Suppressor macrophage treated with lipopolysaccharide for 4 hours (primary cell): ENCODE data around the gene NTN1.
A peak's percentile ranks its signal among the peaks of the same experiment; 100 is the strongest.
"Not testable (repeated sequence)": the region's sequence is repeated elsewhere in the genome, so short reads cannot be mapped to it uniquely, and the experiment has no call there.

ENCODE experiments used
- DNase-seq: peaks from one replicate; pipeline ENCODE4 v3.0.0-alpha.2; 2020

The NTN1 gene

DNA sequence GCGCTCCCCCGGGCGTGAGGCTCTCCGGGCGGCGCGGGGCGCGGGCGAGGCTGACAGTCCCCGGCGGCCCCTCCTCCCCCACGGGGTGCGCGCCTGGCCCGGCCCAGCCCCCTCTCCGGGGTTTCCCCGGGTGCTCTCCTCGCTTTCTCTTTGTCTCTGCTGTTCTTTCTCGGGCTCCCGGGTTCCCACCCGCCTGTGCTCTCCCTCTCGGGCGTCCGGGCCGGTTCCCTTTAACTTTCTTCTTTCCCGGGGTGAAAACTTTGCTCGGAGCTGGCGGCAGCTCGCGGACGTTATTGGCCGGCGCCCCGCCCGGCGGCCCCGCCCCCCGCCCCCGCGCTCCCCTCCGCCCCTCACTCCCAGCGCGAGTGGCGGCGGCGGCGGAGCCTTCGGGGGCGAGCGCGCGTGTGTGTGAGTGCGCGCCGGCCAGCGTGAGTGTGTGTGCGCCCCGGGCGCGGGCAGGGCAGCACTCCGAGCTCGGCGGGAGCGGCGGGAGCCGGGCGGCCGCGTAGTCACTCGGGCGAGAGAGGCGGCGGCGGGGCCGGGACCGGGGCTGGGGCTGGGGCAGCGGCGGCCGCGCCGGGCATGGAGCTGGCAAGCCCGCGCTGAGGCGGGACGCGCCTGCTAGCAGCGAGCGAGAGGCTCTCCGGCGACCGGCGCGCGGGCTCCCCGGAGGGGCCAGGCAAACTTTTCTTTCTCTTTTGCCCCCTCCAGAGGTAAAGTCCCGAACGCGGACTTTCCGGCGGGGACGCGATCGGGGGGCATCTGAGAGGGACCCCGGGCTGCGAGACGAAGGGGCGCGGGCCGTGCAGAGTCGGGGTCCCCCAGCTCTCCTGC lies at the start of gene NTN1:
TSS of gene NTN1 (plus strand) at position 353 of the 834 bp plus-strand sequence. CDS start 864 bp downstream, outside the sequence.
- DNase-seq = peak; percentile 57

DNA sequence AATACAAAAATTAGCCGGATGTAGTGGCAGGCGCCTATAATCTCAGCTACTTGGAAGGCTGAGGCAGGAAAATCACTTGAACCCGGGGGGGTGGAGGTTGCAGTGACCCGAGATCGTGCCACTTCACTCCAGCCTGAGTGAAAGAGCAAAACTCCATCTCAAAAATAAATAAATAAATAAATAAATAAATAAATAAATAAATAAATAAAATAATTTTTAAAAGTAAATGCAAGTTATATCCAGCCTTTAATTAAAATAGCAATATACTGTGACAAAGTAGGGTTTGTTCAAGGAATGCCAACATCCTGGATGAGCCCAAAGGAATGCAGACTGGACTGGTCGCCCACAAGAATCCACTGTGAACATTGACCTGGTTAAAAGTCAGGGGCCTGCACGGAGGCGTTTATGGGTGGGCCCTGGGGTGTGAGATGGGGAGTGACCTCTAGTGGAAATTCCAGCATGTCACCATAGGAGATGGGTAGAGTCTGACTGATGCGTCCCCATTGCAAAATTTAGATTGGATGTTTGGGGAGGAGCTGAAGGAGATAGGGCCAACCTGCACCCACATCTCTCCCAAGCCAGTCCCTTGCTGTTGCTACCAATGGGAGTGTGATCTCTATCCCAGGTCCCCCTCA lies 46.1 kb upstream of the NTN1 start:
- DNase-seq = peak; percentile 64

DNA sequence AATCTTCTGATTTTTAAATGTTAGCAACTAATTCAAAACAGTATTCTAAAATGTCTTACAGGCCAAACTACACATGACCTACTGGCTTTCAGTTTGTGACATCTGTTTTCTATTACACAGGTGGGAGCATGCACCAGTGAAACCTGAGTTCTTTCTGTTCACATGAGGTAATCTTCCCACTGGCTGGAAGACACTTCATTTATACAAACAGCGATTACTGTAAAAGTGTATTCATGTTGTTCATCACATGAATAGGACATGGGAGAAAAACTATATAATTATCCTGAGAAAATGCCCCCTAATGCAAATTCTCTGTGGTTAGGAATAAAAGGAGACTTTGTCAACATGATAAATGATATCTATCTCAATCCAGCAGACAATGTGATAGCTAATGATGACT lies 44.7 kb upstream of the NTN1 start:
- DNase-seq = no peak

DNA sequence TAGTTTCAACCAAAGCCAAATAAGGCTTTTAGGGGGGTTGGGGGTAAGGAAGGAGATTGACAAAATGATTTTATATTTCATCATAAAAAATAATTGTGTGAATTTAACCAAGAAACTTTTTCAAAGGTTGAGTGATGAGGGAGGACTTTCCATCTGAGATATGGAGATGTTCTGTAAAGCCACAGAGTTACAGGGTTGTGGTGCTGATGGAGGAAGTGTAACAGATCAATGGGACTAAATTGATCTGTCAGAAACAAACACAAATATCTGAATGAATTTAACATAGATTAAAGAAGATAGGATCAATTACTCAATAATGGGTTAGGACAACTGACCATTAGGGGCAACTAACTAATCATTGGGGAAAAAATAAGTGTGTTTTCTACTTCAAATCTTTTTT lies 41.6 kb upstream of the NTN1 start:
- DNase-seq = no peak

DNA sequence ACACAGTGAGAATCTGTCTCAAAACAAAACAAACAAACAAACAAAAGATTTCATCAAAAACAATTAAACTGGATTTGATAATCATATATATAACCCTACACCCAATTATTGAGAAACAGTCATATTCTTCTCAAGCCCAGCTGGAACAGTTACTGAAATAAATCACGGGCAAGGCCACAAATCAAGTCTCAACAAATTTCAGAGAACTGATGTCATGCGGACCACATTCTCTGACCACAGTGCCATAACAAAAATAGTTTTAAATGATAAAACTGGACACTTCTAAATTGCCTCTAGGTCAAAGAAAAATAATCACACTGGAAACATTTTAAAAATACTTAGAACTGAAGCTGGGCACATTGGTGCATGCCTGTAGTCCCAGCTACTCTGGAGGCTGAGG lies 39.9 kb upstream of the NTN1 start:
- DNase-seq = no peak

DNA sequence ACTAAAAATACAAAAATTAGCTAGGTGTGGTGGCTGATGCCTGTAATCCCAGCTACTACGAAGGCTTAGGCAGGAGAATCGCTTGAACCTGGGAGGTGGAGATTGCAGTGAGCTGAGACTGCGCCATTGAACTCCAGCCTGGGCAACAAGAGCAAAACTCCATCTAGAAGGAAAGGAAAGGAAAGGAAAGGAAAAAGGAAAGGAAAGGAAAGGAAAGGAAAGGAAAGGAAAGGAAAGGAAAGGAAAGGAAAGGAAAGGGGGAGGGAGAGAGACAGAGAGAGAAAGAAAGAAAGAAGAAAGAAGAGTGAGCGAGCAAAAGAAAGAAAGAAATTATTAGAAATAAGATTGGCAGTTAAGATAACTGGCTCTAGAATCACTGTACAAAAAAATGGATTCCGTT lies 37.1 kb upstream of the NTN1 start:
- not testable (repeated sequence) for DNase-seq

DNA sequence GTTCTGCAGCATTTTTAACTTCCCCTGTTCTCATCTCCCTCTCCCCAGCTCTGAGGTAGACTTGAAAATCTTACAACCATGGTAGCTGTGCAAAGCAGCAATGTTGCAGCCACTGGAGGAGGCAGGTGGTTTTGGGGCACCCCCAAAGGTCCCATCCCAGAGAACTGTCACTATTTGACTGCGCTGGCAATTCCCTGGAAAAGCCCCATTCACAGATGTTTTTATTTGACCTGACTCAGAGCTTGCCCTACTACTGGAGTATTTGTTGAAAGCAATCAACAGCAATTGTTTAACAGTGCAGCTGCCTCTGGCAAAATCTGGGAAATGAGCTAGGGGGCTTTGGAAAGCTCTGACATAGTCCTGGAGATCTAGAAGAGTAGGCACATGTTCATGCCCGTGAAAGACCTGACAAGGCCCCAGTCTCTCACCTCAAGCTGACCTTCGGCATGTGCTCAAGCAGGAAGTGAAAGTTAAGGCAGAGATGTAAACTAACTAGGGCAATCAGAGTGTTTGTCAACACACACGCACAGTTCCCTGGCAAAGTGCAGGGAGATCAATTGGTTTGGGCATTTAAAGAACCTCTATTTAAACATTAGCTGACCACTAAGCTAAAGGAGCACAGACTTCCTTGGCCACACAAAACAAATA lies 36.1 kb upstream of the NTN1 start:
- peak; percentile 56 for DNase-seq

DNA sequence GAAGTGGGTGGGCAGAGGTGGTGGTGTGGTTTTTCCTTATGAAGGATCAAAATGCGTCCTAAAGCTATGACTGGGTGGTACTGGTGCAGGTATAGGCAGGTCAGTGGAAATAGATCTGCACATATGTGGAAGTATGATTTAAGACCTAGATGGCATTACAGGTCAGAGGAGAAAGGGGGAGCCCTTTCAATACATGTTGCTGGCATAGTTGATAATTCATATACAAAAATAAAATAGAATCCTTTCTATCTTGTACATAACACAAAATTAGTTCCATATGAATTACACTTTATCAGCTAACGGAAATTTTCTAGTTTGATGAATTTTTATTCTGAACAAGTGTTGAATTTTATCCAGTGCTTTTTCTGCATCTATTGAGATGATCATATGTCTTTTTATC lies 35.0 kb upstream of the NTN1 start:
- no peak for DNase-seq

DNA sequence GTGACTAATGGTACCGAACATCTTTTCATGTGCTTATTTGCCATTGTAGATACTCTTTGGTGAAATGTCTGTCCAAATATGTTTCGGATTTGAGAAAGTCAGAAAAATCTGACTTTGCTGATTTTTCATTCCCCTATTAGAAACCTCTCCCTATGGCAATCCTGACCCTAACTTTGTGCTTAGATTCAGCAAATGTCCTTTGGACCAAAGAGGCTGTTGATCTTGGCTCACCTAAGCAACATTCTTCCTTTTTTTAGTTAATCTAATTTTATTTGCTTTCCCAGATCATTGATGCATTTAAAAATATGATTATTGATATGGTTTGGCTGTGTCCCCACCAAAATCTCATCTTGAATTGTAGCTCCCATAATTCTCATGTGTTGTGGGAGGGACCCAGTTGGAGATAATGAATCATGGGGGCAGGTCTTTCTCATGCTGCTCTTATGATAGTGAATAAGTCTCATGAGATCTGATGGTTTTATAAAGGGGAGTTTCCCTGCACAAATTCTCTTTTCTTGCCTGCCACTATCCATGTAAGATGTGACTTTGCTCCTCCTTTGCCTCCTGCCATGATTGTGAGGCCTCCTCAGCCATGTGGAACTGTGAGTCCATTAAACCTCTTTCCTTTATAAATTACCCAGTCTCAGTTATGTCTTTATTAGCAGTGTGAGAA lies 32.9 kb upstream of the NTN1 start:
- peak; percentile 40 for DNase-seq

DNA sequence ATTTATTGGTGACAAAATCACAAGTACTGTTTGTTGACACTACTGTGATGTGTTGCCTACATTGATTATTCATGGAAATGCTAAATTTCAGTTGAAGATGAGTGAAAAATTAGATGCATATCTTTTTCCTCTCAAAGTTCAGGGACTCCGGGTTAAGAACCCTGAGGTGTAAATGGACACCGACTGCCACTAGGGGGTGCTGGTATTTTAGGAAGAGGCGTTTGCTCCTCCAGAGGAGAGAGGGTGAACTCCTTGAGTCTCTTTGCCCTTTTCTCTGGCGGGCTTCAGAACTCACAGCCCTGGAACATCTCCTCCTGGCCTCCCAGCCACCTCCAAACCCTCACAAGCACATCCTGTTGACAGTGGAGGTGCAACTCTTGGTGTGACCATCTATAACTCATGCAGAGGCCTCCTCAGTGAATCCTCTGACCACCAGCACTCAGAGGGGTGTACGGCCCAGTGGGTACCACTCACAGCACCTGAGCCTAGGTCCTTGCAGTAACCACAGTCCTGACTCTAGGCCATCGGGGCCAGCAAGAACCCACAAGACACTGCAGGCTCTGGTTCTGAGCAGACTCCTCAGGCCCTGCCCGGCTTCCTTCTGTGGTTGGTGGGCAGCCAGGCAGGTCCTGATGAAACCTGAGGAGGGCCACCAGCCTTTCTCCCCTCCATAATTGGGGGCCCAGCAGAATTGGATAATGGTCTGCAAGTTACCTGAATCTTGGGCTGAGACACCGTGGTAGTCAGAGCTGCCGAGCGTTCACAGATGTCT lies 29.6 kb upstream of the NTN1 start:
- DNase-seq = peak; percentile 86

DNA sequence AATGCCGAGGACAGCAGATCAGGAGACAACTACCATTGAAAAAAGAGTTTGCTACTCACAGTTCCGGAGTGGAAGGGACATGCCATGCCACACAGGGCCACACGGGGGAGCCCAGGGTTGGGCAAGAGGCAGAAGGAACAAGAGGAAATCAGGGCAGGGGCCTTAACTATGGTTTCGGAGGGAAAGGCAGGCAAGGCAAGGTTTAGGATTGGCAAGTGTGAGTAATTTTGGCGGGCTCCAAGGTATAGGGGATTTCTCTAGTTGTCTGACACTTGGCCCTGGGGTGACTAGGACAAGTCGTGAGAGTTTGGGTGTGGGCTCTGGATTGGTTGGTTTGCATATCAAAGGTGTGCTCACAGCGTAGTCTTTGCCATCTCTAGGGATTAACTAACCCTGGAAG lies 27.0 kb upstream of the NTN1 start:
- peak; percentile 71 for DNase-seq

DNA sequence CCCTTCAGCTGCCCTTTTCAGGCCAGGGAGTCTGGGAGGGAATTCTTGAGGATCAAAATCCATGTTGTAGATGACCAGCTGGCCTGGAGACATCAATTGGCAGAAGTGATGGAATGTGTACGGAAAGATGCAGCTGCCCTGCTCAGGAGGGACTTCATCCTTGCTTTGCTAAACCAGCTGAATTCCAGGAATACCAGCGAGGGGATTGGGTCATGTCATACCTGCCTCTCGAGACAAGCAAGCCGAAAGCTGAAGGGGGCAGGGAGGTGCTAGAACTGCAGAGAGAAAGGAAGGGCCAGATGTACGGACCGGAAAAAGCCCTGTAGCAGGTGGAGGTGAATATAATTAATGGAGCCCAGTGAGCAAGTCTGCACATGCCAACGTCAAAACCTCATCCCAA lies 25.6 kb upstream of the NTN1 start:
- DNase-seq = no peak

DNA sequence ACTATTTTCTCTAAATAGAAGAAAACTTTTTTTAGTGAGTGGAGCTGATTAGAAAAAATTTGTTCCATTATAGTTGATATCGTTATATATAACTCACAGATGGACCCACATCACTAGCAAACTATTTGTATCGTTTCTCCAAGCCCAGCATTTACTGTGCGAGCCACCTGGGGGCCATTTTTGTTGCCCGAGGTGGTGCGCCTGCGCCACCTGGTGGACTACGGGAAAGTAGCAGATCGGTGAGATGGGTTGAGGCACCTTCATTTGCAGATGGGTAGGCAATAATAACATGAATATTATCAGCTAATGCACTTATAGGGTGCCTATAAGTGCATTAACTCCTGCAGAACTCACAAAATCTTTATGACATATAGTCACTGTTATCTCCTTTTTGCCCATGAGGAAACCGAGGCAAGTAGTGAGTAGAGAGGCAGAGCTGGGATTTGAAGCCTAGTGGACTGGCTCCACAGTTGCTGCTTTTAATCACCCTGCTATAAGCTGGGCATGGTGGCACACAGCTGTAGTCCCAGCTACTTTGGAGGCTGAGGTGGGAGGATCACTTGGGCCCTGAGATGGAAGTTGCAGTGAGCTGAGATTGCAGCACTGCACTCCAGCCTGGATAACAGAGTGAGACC lies 23.2 kb upstream of the NTN1 start:
- DNase-seq = peak; percentile 84

DNA sequence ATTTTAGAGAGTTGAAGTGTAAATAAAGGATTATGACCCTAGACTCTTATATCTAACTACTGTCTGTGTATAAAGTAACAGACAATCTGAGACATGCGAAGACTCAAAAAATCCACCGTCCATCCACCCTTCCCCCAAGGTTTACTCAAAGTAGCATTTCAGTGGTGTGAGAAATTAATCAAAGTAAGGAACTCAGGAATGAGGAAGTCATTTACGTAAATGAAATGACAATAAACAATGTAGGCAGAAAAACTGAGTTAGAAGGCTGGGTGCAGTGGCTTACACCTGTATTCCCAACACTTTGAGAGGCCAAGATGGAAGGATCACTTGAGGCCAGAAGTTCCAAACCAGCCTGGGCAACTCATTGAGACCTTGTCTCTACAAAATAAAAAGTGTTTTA lies 19.8 kb upstream of the NTN1 start:
- DNase-seq = no peak

DNA sequence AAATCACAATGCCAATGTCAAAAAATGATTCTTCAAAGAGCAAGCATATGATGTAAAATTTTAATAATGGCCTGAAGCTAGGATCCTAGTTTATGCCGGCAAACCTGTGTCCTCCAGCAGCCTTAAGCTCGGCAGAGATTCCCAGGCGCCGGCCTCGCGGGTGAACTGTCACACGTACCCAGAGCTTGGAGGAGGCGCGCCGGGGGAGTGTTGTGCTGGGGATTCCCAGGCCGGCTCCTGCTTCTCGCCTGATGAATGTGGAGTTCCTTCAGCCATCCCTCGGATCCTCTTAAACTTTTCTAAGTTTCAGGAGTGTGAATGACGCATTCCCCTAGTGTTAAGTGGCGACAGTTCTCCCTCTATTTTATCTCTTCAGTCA lies 19.1 kb upstream of the NTN1 start:
- peak; percentile 56 for DNase-seq

DNA sequence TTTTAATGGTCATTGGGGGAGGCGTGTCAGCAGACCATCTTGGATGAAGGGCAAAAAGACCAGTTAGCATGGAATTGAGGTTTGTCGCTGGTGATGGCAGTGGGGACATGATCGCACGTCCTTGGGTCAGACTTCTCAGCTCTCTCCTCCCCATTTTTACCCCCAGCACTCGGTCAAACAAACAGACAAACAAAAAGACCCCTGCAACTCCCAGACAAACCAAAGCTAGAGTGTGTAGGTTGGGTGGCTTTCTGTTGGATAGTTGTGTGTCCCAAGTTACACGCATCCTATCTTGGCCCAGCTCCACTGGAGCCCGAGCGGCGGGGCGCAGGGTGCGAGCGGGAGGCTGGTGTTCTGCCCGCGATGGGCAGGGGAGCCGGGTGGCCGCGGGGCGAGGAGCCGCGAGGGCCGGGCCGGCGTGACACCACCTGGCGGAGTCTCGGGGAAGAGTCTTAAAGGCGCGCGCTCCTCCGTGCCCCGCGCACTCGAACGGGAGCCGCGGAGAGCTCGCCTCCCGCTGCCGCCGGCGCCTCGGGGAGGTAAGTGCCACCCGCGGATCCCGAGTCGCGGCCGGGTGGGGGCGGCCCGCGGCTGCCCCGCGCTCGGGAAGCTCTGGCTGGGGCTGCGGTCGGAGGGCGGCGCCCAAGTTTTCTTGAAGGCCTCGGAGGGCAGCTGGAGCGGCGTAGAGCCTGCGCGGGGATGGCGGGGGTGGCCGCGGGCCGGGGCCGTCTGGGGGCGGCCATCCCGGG lies 18.5 kb upstream of the NTN1 start:
- no peak for DNase-seq

DNA sequence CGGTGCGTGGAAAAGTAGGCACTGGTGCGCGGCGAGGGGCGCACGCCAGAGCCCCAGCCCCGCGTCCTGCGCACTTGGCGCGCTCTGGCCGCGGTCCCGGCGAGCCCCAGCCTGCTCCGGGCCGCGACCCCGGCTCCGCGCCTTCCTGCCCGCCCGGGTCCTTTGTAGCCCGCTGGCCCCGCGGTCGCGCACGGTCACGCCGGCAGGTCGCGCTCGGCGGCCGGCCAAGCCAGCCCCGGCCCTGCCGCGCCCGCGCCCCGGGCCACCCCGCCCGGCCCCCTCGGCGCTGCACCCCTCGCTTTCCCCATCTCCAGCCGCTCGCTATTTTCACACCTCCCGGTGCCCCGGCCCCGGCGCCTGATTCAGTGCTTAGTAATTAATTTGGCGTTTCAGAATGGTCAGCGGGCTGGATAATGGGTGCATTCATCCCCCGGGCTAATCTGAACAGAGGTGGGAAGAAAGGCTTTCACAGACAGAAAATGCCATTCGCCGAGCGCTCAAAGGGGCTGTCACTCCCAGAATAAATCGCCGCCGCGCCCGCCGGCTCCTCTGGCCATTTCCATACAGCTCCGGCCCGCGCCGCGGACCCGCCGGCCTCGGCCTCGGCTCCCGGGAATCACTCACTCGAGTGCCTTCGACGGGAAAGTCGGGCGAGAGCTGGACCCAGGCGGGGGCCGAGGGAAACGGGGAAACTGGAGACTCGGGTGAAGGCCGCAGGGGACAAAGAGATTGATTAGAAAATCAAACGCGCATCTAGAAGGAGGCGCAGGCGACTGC lies 17.8 kb upstream of the NTN1 start:
- no peak for DNase-seq

DNA sequence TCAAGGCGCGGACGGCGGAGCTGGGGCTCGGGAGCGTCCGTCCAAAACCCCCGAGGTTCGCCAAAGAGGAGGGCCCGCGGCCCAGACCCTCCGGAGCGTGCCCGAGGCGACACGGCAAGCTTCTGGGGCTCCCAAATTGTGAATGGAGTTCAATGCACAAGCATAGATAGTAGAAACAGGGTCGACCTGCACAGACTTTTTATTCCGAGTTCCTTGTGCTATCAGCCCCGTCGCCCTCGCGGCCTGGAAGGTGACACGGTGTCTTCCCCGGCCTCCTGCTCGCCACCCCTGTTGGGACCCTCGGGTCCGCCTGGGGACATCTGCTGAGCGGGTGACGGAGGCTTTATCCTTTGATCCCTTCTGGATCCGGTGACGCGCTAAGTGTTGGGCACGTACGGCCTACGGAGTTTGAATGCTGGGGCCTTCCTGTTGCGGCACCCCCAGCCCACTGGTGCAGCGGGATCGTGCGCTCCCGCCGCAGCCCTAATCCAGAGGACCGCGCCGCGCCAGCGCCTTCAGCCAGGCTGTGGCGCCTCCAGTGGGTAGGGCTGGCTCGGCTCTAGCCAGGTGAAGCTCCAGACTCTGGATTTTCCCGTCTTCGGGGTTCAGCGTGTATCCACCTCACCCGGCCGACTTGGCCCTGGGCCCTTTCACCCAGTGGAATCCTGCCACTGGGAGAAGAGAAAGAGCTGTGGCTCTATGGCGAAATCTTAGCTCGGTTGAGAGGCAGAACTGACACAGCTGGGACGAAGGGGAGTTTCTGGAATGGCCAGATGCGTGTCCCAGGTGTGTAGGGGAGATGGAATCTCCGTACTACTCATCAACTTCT lies 17.0 kb upstream of the NTN1 start:
- DNase-seq = no peak

DNA sequence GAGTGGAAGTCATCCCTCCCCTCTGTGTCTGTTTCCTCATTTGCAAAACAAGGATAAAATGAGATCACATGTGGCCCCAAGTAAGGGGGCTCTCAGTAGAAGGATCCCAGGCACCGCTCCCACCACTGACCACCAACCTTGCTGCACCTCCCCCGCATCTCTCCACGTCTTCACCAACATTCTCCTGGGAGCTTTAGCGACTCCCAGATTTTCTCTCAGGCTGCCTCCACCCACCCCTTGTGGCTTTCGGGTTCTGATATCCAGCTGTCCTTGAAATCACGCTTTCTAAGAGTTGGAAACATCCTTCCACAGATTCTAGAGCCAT lies 16.4 kb upstream of the NTN1 start:
- DNase-seq = no peak
